Astrocyte (in vitro differentiated cells and primary cell): ENCODE data around the gene CNIH3. TPM values are rescaled to one million over a fixed set of nuclear protein-coding genes. Genes with fewer than 3 reads are reported as not detected.

Experiments
- DNase-seq: peaks from one replicate; pipeline ENCODE4 v3.0.0-alpha.2; 2010; ENCODE audit warnings: low read depth
- FAIRE-seq: peaks from 2 replicates; lab custom pipeline; 2011; peaks lifted over from hg19 to GRCh38; lab: Jason Lieb, UNC
- H2AFZ ChIP-seq: 2 replicates; pipeline ENCODE4 v1.6.0; 2012; ENCODE audit warnings: low read depth, low read length, inconsistent platforms
- H3K27ac ChIP-seq: 2 replicates; pipeline ENCODE4 v1.5.1; 2011; ENCODE audit warnings: low read depth, low read length, inconsistent platforms
- H3K27me3 ChIP-seq: 2 replicates; pipeline ENCODE4 v1.6.0; 2011; ENCODE audit warnings: low read length, inconsistent platforms; ENCODE audit not compliant: insufficient read depth
- H3K36me3 ChIP-seq: 2 replicates; pipeline ENCODE4 v1.5.1; 2011; ENCODE audit warnings: low read length, inconsistent platforms; ENCODE audit not compliant: insufficient read depth
- H3K4me1 ChIP-seq: 2 replicates; pipeline ENCODE4 v1.5.1; 2011; ENCODE audit warnings: low read length, inconsistent platforms; ENCODE audit not compliant: insufficient read depth
- H3K4me2 ChIP-seq: 2 replicates; pipeline ENCODE4 v1.6.0; 2012; ENCODE audit warnings: low read length, inconsistent platforms
- H3K4me3 ChIP-seq: 2 replicates; pipeline ENCODE4 v1.5.1; 2011; ENCODE audit warnings: low read depth, mild to moderate bottlenecking, low read length, inconsistent platforms; ENCODE audit not compliant: insufficient read depth
- H3K79me2 ChIP-seq: 2 replicates; pipeline ENCODE4 v1.6.0; 2012; ENCODE audit warnings: mild to moderate bottlenecking, low read length, inconsistent platforms; ENCODE audit not compliant: insufficient read depth
- H3K9ac ChIP-seq: 2 replicates; pipeline ENCODE4 v1.6.0; 2012; ENCODE audit warnings: mild to moderate bottlenecking, low read length, inconsistent platforms
- H3K9me3 ChIP-seq: 2 replicates; pipeline ENCODE4 v1.5.1; 2012; ENCODE audit warnings: low read depth, mild to moderate bottlenecking, low read length, inconsistent platforms; ENCODE audit not compliant: insufficient read depth
- H4K20me1 ChIP-seq: 2 replicates; pipeline ENCODE4 v1.6.0; 2012; ENCODE audit warnings: low read length, inconsistent platforms; ENCODE audit not compliant: insufficient read depth
- H3K27ac Mint-ChIP-seq: one replicate; pipeline ENCODE4 v1.8.0; 2021; ENCODE audit warnings: mild to moderate bottlenecking, mixed read lengths; ENCODE audit not compliant: unreplicated experiment
- H3K27me3 Mint-ChIP-seq: one replicate; pipeline ENCODE4 v1.8.0; 2021; ENCODE audit warnings: low read depth, mixed read lengths; ENCODE audit not compliant: unreplicated experiment
- H3K36me3 Mint-ChIP-seq: one replicate; pipeline ENCODE4 v1.8.0; 2021; ENCODE audit warnings: low read depth, mixed read lengths; ENCODE audit not compliant: unreplicated experiment
- H3K4me1 Mint-ChIP-seq: one replicate; pipeline ENCODE4 v1.8.0; 2021; ENCODE audit warnings: low read depth, mixed read lengths; ENCODE audit not compliant: unreplicated experiment
- H3K4me3 Mint-ChIP-seq: one replicate; pipeline ENCODE4 v1.8.0; 2021; ENCODE audit warnings: mild to moderate bottlenecking, moderate library complexity, mixed read lengths; ENCODE audit not compliant: unreplicated experiment
- H3K9me3 Mint-ChIP-seq: one replicate; pipeline ENCODE4 v1.8.0; 2021; ENCODE audit warnings: mild to moderate bottlenecking, mixed read lengths; ENCODE audit not compliant: unreplicated experiment
- CTCF ChIP-seq: IDR thresholded peaks from 2 replicates; pipeline ENCODE4 v1.5.1; 2011; ENCODE audit warnings: low read depth, mild to moderate bottlenecking, inconsistent platforms, low read length, moderate library complexity; ENCODE audit not compliant: insufficient read depth
- EZH2 ChIP-seq: IDR thresholded peaks from 2 replicates; pipeline ENCODE4 v1.6.1; 2012; ENCODE audit warnings: mild to moderate bottlenecking, low read length, inconsistent platforms; ENCODE audit not compliant: insufficient read depth
- total RNA-seq: library from RNA; stranded (reverse); gene quantifications from 2 replicates; pipeline ENCODE4 v1.2.1, GENCODE V29; 2021

CNIH3 gene
- total RNA-seq, 1 donor from 2014 or later: 7.7 TPM

- no peaks in the 10 kb centered on the region for H3K79me2 ChIP-seq
- H3K27ac Mint-ChIP-seq: no peak overlapping the region
- no peaks in the 10 kb centered on the region for H3K36me3 ChIP-seq
- no peak overlapping the region for H3K4me3 ChIP-seq
- H3K9me3 Mint-ChIP-seq: no peaks in the 10 kb centered on the region
- H3K9me3 ChIP-seq: no peaks in the 10 kb centered on the region
- H3K4me3 Mint-ChIP-seq: no peak overlapping the region
- no peak overlapping the region for H3K4me2 ChIP-seq
- H3K4me1 ChIP-seq: no peaks in the 10 kb centered on the region
- H3K27me3 Mint-ChIP-seq: peaks cover 16% of the 10 kb centered on the region
- H3K36me3 Mint-ChIP-seq: no peaks in the 10 kb centered on the region
- DNase-seq: no peak
- no peaks in the 10 kb centered on the region for H3K27me3 ChIP-seq
- no peaks in the 10 kb centered on the region for H3K4me1 Mint-ChIP-seq
- H3K27ac ChIP-seq: no peak overlapping the region
- TF ChIP-seq CTCF: no peak
- TF ChIP-seq EZH2: no peak
- H3K9ac ChIP-seq: no peak overlapping the region
- H4K20me1 ChIP-seq: no peaks in the 10 kb centered on the region
- H2AFZ ChIP-seq: no peak overlapping the region
- FAIRE-seq: no peak
Observed at GRCh38 chr1:224753491-224753890, 137.4 kb downstream of the CNIH3 start.

- DNase-seq: no peak
- peaks cover 17% of the 10 kb centered on the region for H3K27me3 Mint-ChIP-seq
- no peaks in the 10 kb centered on the region for H3K4me1 Mint-ChIP-seq
- Histone ChIP-seq H3K27me3 (no peaks in the 10 kb centered on the region), H3K36me3 (no peaks in the 10 kb centered on the region), H3K4me3 (no peak overlapping the region), H3K4me2 (no peak overlapping the region), H2AFZ (no peak overlapping the region), H3K9ac (no peak overlapping the region), H3K79me2 (no peaks in the 10 kb centered on the region), H3K9me3 (no peaks in the 10 kb centered on the region), H3K4me1 (no peaks in the 10 kb centered on the region), H4K20me1 (no peaks in the 10 kb centered on the region), H3K27ac (no peak overlapping the region)
- no peak overlapping the region for H3K4me3 Mint-ChIP-seq
- no peak for FAIRE-seq
- H3K36me3 Mint-ChIP-seq: no peaks in the 10 kb centered on the region
- H3K9me3 Mint-ChIP-seq: peaks cover 5% of the 10 kb centered on the region
- no peak overlapping the region for H3K27ac Mint-ChIP-seq
- TF ChIP-seq EZH2 (no peak), CTCF (no peak)
Observed at GRCh38 chr1:224755586-224755985, 139.5 kb downstream of the CNIH3 start.

GRCh38 chr1:224757508-224757907, 141.4 kb downstream of the CNIH3 start:
- H3K27me3 ChIP-seq: no peaks in the 10 kb centered on the region
- no peaks in the 10 kb centered on the region for H4K20me1 ChIP-seq
- no peak overlapping the region for H3K27ac Mint-ChIP-seq
- H3K9me3 Mint-ChIP-seq: peaks cover 5% of the 10 kb centered on the region
- H3K4me1 Mint-ChIP-seq: no peaks in the 10 kb centered on the region
- H3K4me2 ChIP-seq: no peak overlapping the region
- DNase-seq (no peak), FAIRE-seq (no peak)
- no peaks in the 10 kb centered on the region for H3K4me1 ChIP-seq
- H3K4me3 Mint-ChIP-seq: no peak overlapping the region
- H3K27ac ChIP-seq: no peak overlapping the region
- no peaks in the 10 kb centered on the region for H3K36me3 ChIP-seq
- no peaks in the 10 kb centered on the region for H3K9me3 ChIP-seq
- H2AFZ ChIP-seq: no peak overlapping the region
- peaks cover 14% of the 10 kb centered on the region for H3K27me3 Mint-ChIP-seq
- TF ChIP-seq EZH2: no peak
- no peak for TF ChIP-seq CTCF
- H3K79me2 ChIP-seq: no peaks in the 10 kb centered on the region
- H3K4me3 ChIP-seq: no peak overlapping the region
- H3K36me3 Mint-ChIP-seq: no peaks in the 10 kb centered on the region
- H3K9ac ChIP-seq: no peak overlapping the region
